IMR-90 (cell line): ENCODE measurements around the gene RYR3. TPM values are rescaled to one million over a fixed set of nuclear protein-coding genes. Genes with fewer than 3 reads are reported as not detected.

Experiments
- ATAC-seq: fragments of 200-7000 bp; cut with Tn5 transposase; 2 replicates; pipeline ENCODE4 v1.9.1; 2020; ENCODE audit warnings: low read depth, mild to moderate bottlenecking, moderate library complexity
- BruUV-seq: library from RNA; stranded (reverse); fragments of 400-500 nt; replicated peaks from 2 replicates; lab custom pipeline; 2021; lab: Mats Ljungman, UMichigan
- CTCF ChIA-PET: fragments of 300-600 bp; formaldehyde crosslinking; extraction: SDS; loops from one replicate; lab custom pipeline; 2021; ENCODE audit warnings: antibody characterized with exemption; lab: Yijun Ruan, JAX
- POLR2A ChIA-PET: fragments of 300-600 bp; sonication (Branson Sonifier 250); formaldehyde crosslinking; loops from one replicate; lab custom pipeline; 2022; ENCODE audit warnings: antibody characterized with exemption; ENCODE audit not compliant: unreplicated experiment; lab: Charles Lee
- DNase-seq: peaks from one replicate; pipeline ENCODE4 v3.0.0; 2013
- H2AFZ ChIP-seq: replicated peaks from 2 replicates; pipeline ENCODE3; 2013; ENCODE audit warnings: low read length, mild to moderate bottlenecking; ENCODE audit not compliant: poor library complexity
- H2AK5ac ChIP-seq: 2 replicates; pipeline ENCODE4 v1.6.1; 2013; ENCODE audit warnings: low read depth, low read length, inconsistent platforms
- H2AK9ac ChIP-seq: replicated peaks from 2 replicates; pipeline ENCODE3; 2013; ENCODE audit warnings: mild to moderate bottlenecking, low read depth, low read length, moderate library complexity; ENCODE audit not compliant: poor library complexity
- H2BK120ac ChIP-seq: 2 replicates; pipeline ENCODE4 v1.6.1; 2013; ENCODE audit warnings: low read depth, low read length, inconsistent platforms
- H2BK15ac ChIP-seq: 3 replicates; pipeline ENCODE4 v1.6.1; 2013; ENCODE audit warnings: low read depth, low read length, inconsistent platforms
- H2BK20ac ChIP-seq: 2 replicates; pipeline ENCODE4 v1.6.1; 2013; ENCODE audit warnings: low read depth, mild to moderate bottlenecking, inconsistent platforms, low read length, moderate library complexity
- H2BK5ac ChIP-seq: 2 replicates; pipeline ENCODE4 v1.6.1; 2013; ENCODE audit warnings: mild to moderate bottlenecking, low read depth, low read length, inconsistent platforms; ENCODE audit not compliant: poor library complexity, severe bottlenecking
- H3K14ac ChIP-seq: replicated peaks from 2 replicates; pipeline ENCODE4 v1.6.1; 2013; ENCODE audit warnings: low read depth, low read length, inconsistent platforms
- H3K18ac ChIP-seq: 2 replicates; pipeline ENCODE4 v1.6.1; 2013; ENCODE audit warnings: low read depth, low read length, control low read depth
- H3K23ac ChIP-seq: 2 replicates; pipeline ENCODE4 v1.6.1; 2013; ENCODE audit warnings: low read depth, low read length, inconsistent platforms
- H3K27ac ChIP-seq: 2 replicates; pipeline ENCODE4 v1.5.1; 2013; ENCODE audit warnings: mild to moderate bottlenecking, control low read depth, low read length; ENCODE audit not compliant: insufficient read depth
- H3K27me3 ChIP-seq: 2 replicates; pipeline ENCODE4 v1.6.1; 2013; ENCODE audit warnings: low read length; ENCODE audit not compliant: control insufficient read depth, insufficient read depth
- H3K36me3 ChIP-seq: 2 replicates; pipeline ENCODE4 v1.6.1; 2013; ENCODE audit warnings: low read length, mixed read lengths; ENCODE audit not compliant: control insufficient read depth, insufficient read depth
- H3K4ac ChIP-seq: 2 replicates; pipeline ENCODE4 v1.6.1; 2013; ENCODE audit warnings: low read depth, low read length, inconsistent platforms
- H3K4me1 ChIP-seq: 2 replicates; pipeline ENCODE4 v1.6.1; 2013; ENCODE audit warnings: low read length, mixed read lengths; ENCODE audit not compliant: control insufficient read depth, insufficient read depth
- H3K4me2 ChIP-seq: 2 replicates; pipeline ENCODE4 v1.6.1; 2013; ENCODE audit warnings: low read depth, mild to moderate bottlenecking, control low read depth, low read length, moderate library complexity
- H3K4me3 ChIP-seq: 2 replicates; pipeline ENCODE4 v1.5.1; 2013; ENCODE audit warnings: low read depth, mild to moderate bottlenecking, control low read depth, low read length, moderate library complexity; ENCODE audit not compliant: insufficient read depth
- H3K56ac ChIP-seq: 2 replicates; pipeline ENCODE4 v1.6.1; 2013; ENCODE audit warnings: low read length, inconsistent platforms; ENCODE audit not compliant: insufficient read depth; ENCODE audit errors: extremely low read depth
- H3K79me1 ChIP-seq, 2 experiments: 2 replicates each; pipeline ENCODE4 v1.6.1; 2013; ENCODE audit warnings: low read length in 2 of 2, inconsistent platforms in 1 of 2, low read depth in 1 of 2
- H3K9ac ChIP-seq: 2 replicates; pipeline ENCODE4 v1.6.1; 2013; ENCODE audit warnings: low read depth, low read length, control low read depth
- H3K9me1 ChIP-seq: 2 replicates; pipeline ENCODE4 v1.6.1; 2013; ENCODE audit warnings: low read length, inconsistent platforms; ENCODE audit not compliant: insufficient read depth
- H3K9me3 ChIP-seq: 2 replicates; pipeline ENCODE4 v1.6.1; 2013; ENCODE audit warnings: low read length; ENCODE audit not compliant: control insufficient read depth, insufficient read depth
- H4K20me1 ChIP-seq: 2 replicates; pipeline ENCODE4 v1.6.1; 2013; ENCODE audit warnings: low read length, inconsistent platforms; ENCODE audit not compliant: insufficient read depth
- H4K5ac ChIP-seq: 2 replicates; pipeline ENCODE4 v1.6.1; 2013; ENCODE audit warnings: mild to moderate bottlenecking, low read depth, low read length, control low read depth
- H4K8ac ChIP-seq, 2 experiments: 2 replicates each; pipeline ENCODE4 v1.6.1; 2013; ENCODE audit warnings: low read depth in 2 of 2, low read length in 2 of 2, control low read depth in 1 of 2, inconsistent platforms in 1 of 2
- H4K91ac ChIP-seq: 2 replicates; pipeline ENCODE4 v1.6.1; 2013; ENCODE audit warnings: low read depth, low read length, inconsistent platforms; ENCODE audit not compliant: insufficient read depth
- BHLHE40 ChIP-seq: fragments of 150-350 bp; IDR thresholded peaks from 2 replicates; pipeline ENCODE4 v1.6.1; 2016; ENCODE audit warnings: mild to moderate bottlenecking, low read depth, low read length
- CEBPB ChIP-seq: IDR thresholded peaks from 2 replicates; pipeline ENCODE4 v1.6.1; 2012; ENCODE audit warnings: low read depth, low read length, improper control_type of control experiment
- CHD1 ChIP-seq: IDR thresholded peaks from 2 replicates; pipeline ENCODE4 v1.6.1; 2012; ENCODE audit warnings: low read depth, low read length, improper control_type of control experiment
- CTCF ChIP-seq: conservative IDR thresholded peaks from 2 replicates; pipeline ENCODE4 v1.5.1; 2012; ENCODE audit warnings: mild to moderate bottlenecking, low read depth, low read length, improper control_type of control experiment
- ELK1 ChIP-seq: fragments of 150-350 bp; IDR thresholded peaks from 2 replicates; pipeline ENCODE4 v1.6.1; 2016; ENCODE audit warnings: low read depth, mild to moderate bottlenecking, low read length, moderate library complexity, borderline replicate concordance
- FOS ChIP-seq: fragments of 150-350 bp; IDR thresholded peaks from 2 replicates; pipeline ENCODE4 v1.6.1; 2016; ENCODE audit warnings: low read depth, low read length
- MAFK ChIP-seq: IDR thresholded peaks from 2 replicates; pipeline ENCODE4 v1.6.1; 2012; ENCODE audit warnings: low read depth, low read length, improper control_type of control experiment
- MAZ ChIP-seq: IDR thresholded peaks from 2 replicates; pipeline ENCODE4 v1.6.1; 2012; ENCODE audit warnings: low read depth, mild to moderate bottlenecking, low read length, improper control_type of control experiment, moderate library complexity, borderline replicate concordance
- MXI1 ChIP-seq: IDR thresholded peaks from 2 replicates; pipeline ENCODE4 v1.6.1; 2012; ENCODE audit warnings: low read depth, mild to moderate bottlenecking, low read length, moderate library complexity, borderline replicate concordance
- NFE2L2 ChIP-seq: fragments of 150-350 bp; IDR thresholded peaks from 2 replicates; pipeline ENCODE4 v1.6.1; 2016; ENCODE audit warnings: low read depth, mild to moderate bottlenecking, low read length
- POLR2A ChIP-seq: IDR thresholded peaks from 2 replicates; pipeline ENCODE4 v1.6.1; 2012; ENCODE audit warnings: mild to moderate bottlenecking, low read depth, low read length
- RAD21 ChIP-seq: IDR thresholded peaks from 2 replicates; pipeline ENCODE4 v1.6.1; 2012; ENCODE audit warnings: low read length, improper control_type of control experiment
- RCOR1 ChIP-seq: IDR thresholded peaks from 2 replicates; pipeline ENCODE4 v1.6.1; 2012; ENCODE audit warnings: mild to moderate bottlenecking, low read length, improper control_type of control experiment; ENCODE audit not compliant: insufficient replicate concordance
- RFX5 ChIP-seq: IDR thresholded peaks from 2 replicates; pipeline ENCODE4 v1.8.0; 2012; ENCODE audit warnings: low read depth, mild to moderate bottlenecking, low read length, moderate library complexity
- SMC3 ChIP-seq: fragments of 150-350 bp; IDR thresholded peaks from 2 replicates; pipeline ENCODE4 v1.6.1; 2016; ENCODE audit warnings: low read depth, mild to moderate bottlenecking, antibody characterized with exemption, low read length, moderate library complexity
- USF2 ChIP-seq: fragments of 150-350 bp; IDR thresholded peaks from 2 replicates; pipeline ENCODE4 v1.6.1; 2017; ENCODE audit warnings: mild to moderate bottlenecking, antibody characterized with exemption, low read length, low read depth
- WGBS, 2 experiments: methylation state at CpG; one replicate each; pipeline versions ENCODE4 v1.1.5 to v1.1.7; 2013; ENCODE audit warnings: missing lambda C conversion rate in 2 of 2; ENCODE audit not compliant: insufficient read length in 1 of 2; ENCODE audit errors: extremely low coverage in 2 of 2; 5-methylcytosine and 5-hydroxymethylcytosine counted together
- dilution Hi-C: fragments of 300-500 bp; cut with HindIII; formaldehyde crosslinking; loops from one replicate; pipeline ENCODE4 v1.14.3; 2018; ENCODE audit warnings: low sequenced_read_pairs; ENCODE audit not compliant: unreplicated experiment
- in situ Hi-C: fragments of 300-500 bp; cut with MboI; formaldehyde crosslinking; loops from 3 replicates; pipeline ENCODE4 v1.14.3; 2019; ENCODE audit warnings: low sequenced_read_pairs, inconsistent platforms, mixed read lengths
- intact Hi-C: fragments of 100-400 bp; cut with micrococcal nuclease; formaldehyde crosslinking; loops from 2 replicates; pipeline ENCODE4 v1.10.0; 2022
- polyA plus RNA-seq, 3 experiments: library from polyadenylated mRNA; depleted of rRNA; stranded (reverse); fragments of >200 nt; gene quantifications; 2 replicates each; pipeline ENCODE4 v1.2.3, GENCODE V29; 2012; ENCODE audit warnings: low replicate concordance in 1 of 3
- total RNA-seq: library from RNA; depleted of rRNA; stranded (reverse); fragments of >200 nt; gene quantifications from 2 replicates; pipeline ENCODE4 v1.2.3, GENCODE V29; 2012

The RYR3 gene
- total and polyA plus RNA-seq, 2 of the 4 experiments (the other 2 are of a cell fraction): 0.18 TPM; not detected in 1

- in situ Hi-C loops: no loop called here
- POLR2A ChIA-PET: no interaction called here
- Histone ChIP-seq H3K79me1 (no peaks in the 10 kb centered on the region), H3K9me1 (no peaks in the 10 kb centered on the region), H3K27me3 (no peaks in the 10 kb centered on the region; the same call in 1 of the 2 replicates), H3K27ac (no peak overlapping the region), H3K9ac (no peak overlapping the region), H3K23ac (no peak overlapping the region), H3K14ac (no peak overlapping the region), H3K9me3 (no peaks in the 10 kb centered on the region), H2BK15ac (no peak overlapping the region), H3K56ac (no peak overlapping the region), H3K4me1 (no peaks in the 10 kb centered on the region), H4K8ac (no peak overlapping the region), H2AK9ac (no peak overlapping the region), H2BK20ac (no peak overlapping the region), H3K4me3 (no peak overlapping the region), H4K91ac (no peak overlapping the region), H3K4ac (no peak overlapping the region), H3K36me3 (no peaks in the 10 kb centered on the region), H2AFZ (no peak overlapping the region), H3K18ac (no peak overlapping the region), H4K20me1 (no peaks in the 10 kb centered on the region), H4K5ac (no peak overlapping the region), H3K4me2 (no peak overlapping the region), H2AK5ac (no peak overlapping the region), H2BK120ac (no peak overlapping the region), H2BK5ac (no peak overlapping the region)
- CTCF ChIA-PET: no interaction called here
- DNase-seq (no peak), ATAC-seq (no peak)
- intact Hi-C loops: no loop called here
- BruUV-seq: no TSS peak
- no peak for TF ChIP-seq SMC3
- TF ChIP-seq FOS: no peak
- TF ChIP-seq POLR2A: no peak
- no peak for TF ChIP-seq RCOR1
- TF ChIP-seq CTCF: no peak
- TF ChIP-seq NFE2L2: no peak
- no peak for TF ChIP-seq USF2
- TF ChIP-seq BHLHE40: no peak
- TF ChIP-seq RFX5: no peak
- no peak for TF ChIP-seq MAZ
- TF ChIP-seq ELK1: no peak
- TF ChIP-seq MAFK: no peak
- TF ChIP-seq MXI1: no peak
- no peak for TF ChIP-seq RAD21
- no peak for TF ChIP-seq CEBPB
- no peak for TF ChIP-seq CHD1
- dilution Hi-C loops: no loop called here
- no CpG with 5 or more reads among the region's 6 CpGs for WGBS, 2 experiments
Observed at GRCh38 chr15:33492434-33493052, 181.8 kb downstream of the RYR3 start.
